ENCODE results near the gene PSMF1. TPM values are rescaled to one million over a fixed set of nuclear protein-coding genes. Genes with fewer than 3 reads are reported as not detected.
A peak's percentile ranks its signal among the peaks of the same experiment; 100 is the strongest.

PSMF1 gene
- total and polyA plus RNA-seq, 2 of the 13 experiments (the other 11 are each of a cell fraction or from before 2014, with no cell fraction given), result 82.5 to 86.0 TPM

DNA sequence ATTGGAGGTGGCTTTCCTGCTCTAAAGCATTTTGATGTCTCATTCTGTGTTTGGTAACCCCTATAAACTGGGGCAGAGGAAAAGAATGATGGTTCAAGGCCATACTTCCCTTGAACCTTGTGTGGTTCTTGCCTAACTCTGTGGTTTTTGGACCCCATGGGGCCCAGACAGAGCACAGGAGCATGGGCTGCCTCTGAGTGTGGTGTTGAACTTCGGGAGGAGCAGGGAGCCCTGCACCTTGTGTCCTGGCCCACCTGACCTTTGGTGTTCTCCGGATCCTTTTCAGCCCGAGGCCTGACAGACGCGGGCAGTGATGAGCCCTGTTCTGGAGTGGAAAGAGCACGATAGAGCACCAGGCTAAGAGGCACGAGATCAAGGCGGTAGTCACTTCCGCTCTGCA, 47.5 kb downstream of the PSMF1 start (continued):
- no peak for TF ChIP-seq PRDM4 (CRISPR knock-in tag; IDR thresholded peaks at IDR 0.05; ENCODE audit: borderline replicate concordance)
- TF ChIP-seq ZNF446 (CRISPR knock-in tag; IDR thresholded peaks at IDR 0.05), result no peak
- TF ChIP-seq MLXIP (CRISPR knock-in tag; IDR thresholded peaks at IDR 0.05; ENCODE audit: borderline replicate concordance), result no peak
- TF ChIP-seq THAP8 (CRISPR knock-in tag; IDR thresholded peaks at IDR 0.05; ENCODE audit: borderline replicate concordance), result no peak
- TF ChIP-seq ZNF350 (CRISPR knock-in tag; IDR thresholded peaks at IDR 0.05; ENCODE audit: borderline replicate concordance, low read depth), result peak; percentile 18; the same call in 1 of the 2 replicates
- TF ChIP-seq RXRB (CRISPR knock-in tag; IDR thresholded peaks at IDR 0.05; ENCODE audit: borderline replicate concordance), result 0 out of 2 replicates have a peak, but pooled peaks have one; percentile 13
- TF ChIP-seq ZBTB26 (CRISPR knock-in tag; IDR thresholded peaks at IDR 0.05; ENCODE audit: borderline replicate concordance), result no peak
- TF ChIP-seq RBM22 (optimal IDR thresholded peaks at IDR 0.05; ENCODE audit: low read length), result peak; percentile 73
- TF ChIP-seq TARDBP (CRISPR knock-in tag; IDR thresholded peaks at IDR 0.05), result no peak
- TF ChIP-seq TOE1 (CRISPR knock-in tag; IDR thresholded peaks at IDR 0.05), result no peak
- no peak for TF ChIP-seq NKX3-1 (CRISPR knock-in tag; IDR thresholded peaks at IDR 0.05)
- no peak for TF ChIP-seq PAF1 (CRISPR knock-in tag; IDR thresholded peaks at IDR 0.05)
- no peak for TF ChIP-seq PHF5A (CRISPR knock-in tag; IDR thresholded peaks at IDR 0.05; ENCODE audit: low read depth, unreplicated experiment)
- TF ChIP-seq, protein P1, sequence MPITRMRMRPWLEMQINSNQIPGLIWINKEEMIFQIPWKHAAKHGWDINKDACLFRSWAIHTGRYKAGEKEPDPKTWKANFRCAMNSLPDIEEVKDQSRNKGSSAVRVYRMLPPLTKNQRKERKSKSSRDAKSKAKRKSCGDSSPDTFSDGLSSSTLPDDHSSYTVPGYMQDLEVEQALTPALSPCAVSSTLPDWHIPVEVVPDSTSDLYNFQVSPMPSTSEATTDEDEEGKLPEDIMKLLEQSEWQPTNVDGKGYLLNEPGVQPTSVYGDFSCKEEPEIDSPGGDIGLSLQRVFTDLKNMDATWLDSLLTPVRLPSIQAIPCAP (CRISPR knock-in tag; IDR thresholded peaks at IDR 0.05; ENCODE audit: low read depth), result no peak
- TF ChIP-seq PTBP1 (IDR thresholded peaks at IDR 0.05; ENCODE audit: low read depth, low read length, poor library complexity, severe bottlenecking), result no peak
- no peak for TF ChIP-seq NFKBIZ (CRISPR knock-in tag; IDR thresholded peaks at IDR 0.05)
- peak; percentile 73; the same call in 1 of the 2 replicates for TF ChIP-seq PAXIP1 (CRISPR knock-in tag; conservative IDR thresholded peaks at IDR 0.05)
